Measurements from ENCODE around the gene LGALS3. TPM values are rescaled to one million over a fixed set of nuclear protein-coding genes. Genes with fewer than 3 reads are reported as not detected.

LGALS3 gene
- total RNA-seq, 1 donor from 2014 or later: 256 TPM

GRCh38 chr14:55114720-55115119, 14.3 kb upstream of the LGALS3 start:
- DNase-seq (ENCODE audit: low spot score): no peak

- DNase-seq (ENCODE audit: low spot score): no peak
Measured at GRCh38 chr14:55115460-55115859, 13.6 kb upstream of the LGALS3 start.

- no peak for DNase-seq (ENCODE audit: low spot score)
Measured at GRCh38 chr14:55115861-55116245, 13.2 kb upstream of the LGALS3 start.

- DNase-seq (ENCODE audit: low spot score): peak; percentile 48
Measured at GRCh38 chr14:55116246-55117030, 12.6 kb upstream of the LGALS3 start.

- DNase-seq (ENCODE audit: low spot score): no peak
Measured at GRCh38 chr14:55117803-55118441, 11.1 kb upstream of the LGALS3 start.

- no peak for DNase-seq (ENCODE audit: low spot score)
Measured at GRCh38 chr14:55118761-55119160, 10.3 kb upstream of the LGALS3 start.

- no peak for DNase-seq (ENCODE audit: low spot score)
Measured at GRCh38 chr14:55120571-55121495, 8.2 kb upstream of the LGALS3 start.

GRCh38 chr14:55121628-55122439, 7.2 kb upstream of the LGALS3 start:
- no peak for DNase-seq (ENCODE audit: low spot score)

GRCh38 chr14:55122440-55122986, 6.5 kb upstream of the LGALS3 start:
- peak; percentile 85 for DNase-seq (ENCODE audit: low spot score)

GRCh38 chr14:55123101-55123500, 6.0 kb upstream of the LGALS3 start:
- DNase-seq (ENCODE audit: low spot score): no peak

GRCh38 chr14:55123852-55124639, 5.0 kb upstream of the LGALS3 start:
- DNase-seq (ENCODE audit: low spot score): no peak

GRCh38 chr14:55124774-55125386, 4.2 kb upstream of the LGALS3 start:
- DNase-seq (ENCODE audit: low spot score): no peak

GRCh38 chr14:55125403-55125802, 3.6 kb upstream of the LGALS3 start:
- DNase-seq (ENCODE audit: low spot score): peak; percentile 54

GRCh38 chr14:55126034-55126433, 3.0 kb upstream of the LGALS3 start:
- no peak for DNase-seq (ENCODE audit: low spot score)

- DNase-seq (ENCODE audit: low spot score): no peak
Measured at GRCh38 chr14:55126932-55127459, 2.1 kb upstream of the LGALS3 start.

- DNase-seq (ENCODE audit: low spot score): no peak
Measured at GRCh38 chr14:55127460-55127951, 1.5 kb upstream of the LGALS3 start.

- no peak for DNase-seq (ENCODE audit: low spot score)
Measured at GRCh38 chr14:55128386-55129085, 516 bp upstream of the LGALS3 start.

GRCh38 chr14:55129428-55130195, 560 bp downstream of the LGALS3 start:
- peak; percentile 54 for DNase-seq (ENCODE audit: low spot score)
